ENCODE data around the gene WWOX.

WWOX gene

DNA sequence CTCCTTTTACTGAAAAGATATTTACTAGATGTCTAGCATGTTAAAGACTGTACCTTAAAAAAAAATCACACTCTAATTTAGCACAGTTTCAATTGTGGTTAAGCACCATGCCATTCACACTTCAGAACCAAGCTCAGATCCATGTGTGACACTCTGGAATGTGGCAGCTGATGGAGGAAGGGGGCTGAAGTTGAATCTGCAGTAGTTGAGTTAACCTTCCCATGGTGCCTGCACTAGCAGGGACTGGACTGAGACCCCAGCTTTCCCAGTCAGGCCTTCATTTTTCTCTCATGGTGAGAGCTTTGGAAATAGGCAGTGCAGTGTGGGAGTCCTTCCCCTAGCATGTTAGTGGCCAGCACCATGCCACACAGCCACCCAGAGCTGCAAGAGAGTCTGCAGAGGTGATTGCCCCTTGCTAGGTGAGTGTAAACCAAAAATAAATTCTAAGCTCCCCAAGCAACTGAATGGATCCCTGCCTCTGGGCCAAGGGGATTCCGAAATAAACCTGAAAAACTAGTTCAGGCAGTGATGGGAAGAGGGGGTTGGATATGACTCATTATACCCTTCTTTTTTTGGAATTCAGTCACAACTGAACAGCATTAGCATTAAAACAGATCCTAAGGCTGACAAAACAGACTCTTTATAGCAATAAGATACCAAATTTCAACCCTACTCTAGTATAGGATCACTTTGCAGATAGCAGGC is 208.5 kb downstream of the WWOX start:
- DNase-seq, result no peak

DNA sequence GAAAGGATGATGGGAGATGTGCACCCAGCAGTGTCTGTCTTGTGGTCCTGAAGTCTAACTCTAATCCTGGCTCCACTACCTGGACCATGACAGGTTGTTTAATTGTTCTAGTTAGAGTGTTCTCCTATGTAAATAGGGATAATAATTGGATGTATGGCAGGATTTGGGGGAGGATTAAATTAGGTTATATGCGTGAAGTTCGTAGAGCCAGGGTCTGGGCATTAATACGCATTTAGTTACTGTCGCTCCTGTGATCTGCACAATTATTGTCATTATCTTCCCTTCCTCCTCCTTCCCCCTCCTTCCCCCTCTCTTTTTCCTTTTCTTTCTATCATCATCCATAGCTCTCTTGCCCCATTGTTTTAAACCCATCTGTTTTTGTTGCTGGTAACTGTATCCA is 210.3 kb downstream of the WWOX start:
- no peak for DNase-seq

DNA sequence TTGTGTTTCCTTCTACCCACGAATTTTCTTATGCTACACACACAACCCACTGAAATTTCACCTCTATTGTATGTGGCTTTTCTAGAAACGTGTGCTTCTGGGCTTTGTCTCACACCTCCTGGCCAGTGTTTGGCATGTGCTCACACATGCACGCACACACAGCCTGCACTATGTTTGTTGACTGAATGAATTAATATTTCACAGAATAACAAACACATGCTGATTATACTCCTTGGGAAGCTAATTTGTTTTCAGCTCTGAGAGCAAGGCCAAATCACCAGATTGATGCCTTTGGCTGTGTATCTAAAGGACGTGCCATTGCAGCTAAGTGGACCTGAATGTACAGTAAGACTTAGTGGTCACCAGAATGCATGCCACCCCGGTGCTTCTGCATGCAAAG is 210.7 kb downstream of the WWOX start:
- no peak for DNase-seq

DNA sequence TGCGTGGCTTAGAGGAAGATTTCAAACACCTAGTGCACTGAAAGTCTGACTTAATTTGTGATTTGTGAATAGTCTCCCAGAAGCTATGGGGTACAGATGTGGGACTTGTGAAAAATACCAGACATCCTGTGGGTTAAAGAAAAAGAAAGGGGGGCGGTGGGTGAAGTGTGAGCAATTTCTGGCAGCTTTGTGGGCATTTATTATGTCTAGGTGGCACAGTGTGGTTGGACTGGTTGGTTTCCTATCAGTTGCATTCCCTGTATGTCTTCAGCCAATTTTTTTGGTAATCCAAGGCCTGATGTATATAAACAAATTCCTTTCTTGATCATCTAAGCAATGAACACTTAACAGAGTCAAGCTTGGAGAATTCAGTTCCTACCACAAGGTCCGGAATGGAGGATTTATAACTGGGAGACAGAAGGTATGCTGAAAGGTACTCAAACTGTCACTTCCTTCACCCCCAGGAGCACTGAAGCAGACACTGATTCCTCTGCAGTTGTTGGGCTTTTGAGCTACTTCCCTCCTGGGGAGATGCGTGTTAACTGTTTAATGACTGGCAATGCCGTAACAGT is 211.6 kb downstream of the WWOX start:
- no peak for DNase-seq

DNA sequence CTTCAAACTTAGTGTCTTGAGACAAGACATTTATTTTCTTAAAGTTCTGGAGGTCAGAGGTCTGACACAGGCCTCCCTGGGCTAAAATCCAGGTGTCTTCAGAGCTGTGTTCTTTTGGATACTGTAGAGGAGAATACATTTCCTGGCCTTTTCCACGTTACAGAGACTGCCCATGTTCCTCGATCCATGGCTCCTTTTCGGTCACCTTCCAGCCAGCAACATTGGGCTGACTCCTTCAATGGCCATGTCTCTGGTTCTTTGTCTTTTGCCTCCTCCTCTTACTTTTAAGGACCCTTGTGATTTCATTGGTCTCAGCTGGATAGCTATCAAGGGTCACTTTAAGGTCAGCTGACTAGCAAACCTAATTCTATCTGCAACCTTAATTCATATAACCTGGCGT is 212.4 kb downstream of the WWOX start:
- no peak for DNase-seq

DNA sequence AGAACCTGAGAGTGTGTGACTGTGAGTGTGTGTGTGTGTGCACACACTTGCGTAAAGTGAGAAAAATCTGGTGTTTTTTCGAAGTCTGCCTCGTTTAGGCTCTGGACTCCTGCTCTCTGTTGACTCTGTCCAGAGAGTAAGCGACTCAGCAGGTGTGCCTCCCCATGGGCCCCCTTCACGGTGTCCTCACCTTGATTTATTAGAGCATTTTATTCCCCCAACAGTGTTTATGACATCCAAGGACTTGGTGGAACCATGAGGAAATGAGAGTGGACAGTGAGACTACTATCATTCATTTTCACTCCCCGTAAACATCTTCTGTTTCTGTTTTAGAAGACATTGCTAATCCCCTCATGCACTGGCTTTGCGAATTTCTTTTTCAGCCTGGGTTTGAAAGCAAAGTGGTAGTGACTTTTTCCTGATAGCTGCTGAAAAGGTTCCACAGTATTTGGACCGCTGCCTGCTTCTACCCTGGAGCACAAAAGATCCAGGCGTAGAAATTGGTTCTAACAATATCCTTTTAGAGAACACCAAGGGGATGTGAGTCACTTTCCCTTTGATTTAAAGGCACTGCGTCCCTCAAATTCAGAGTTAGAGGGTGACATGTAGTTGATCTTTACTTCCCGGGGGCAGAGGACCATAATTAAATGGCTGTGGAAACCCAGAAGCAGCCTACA is 218.2 kb downstream of the WWOX start:
- no peak for DNase-seq

DNA sequence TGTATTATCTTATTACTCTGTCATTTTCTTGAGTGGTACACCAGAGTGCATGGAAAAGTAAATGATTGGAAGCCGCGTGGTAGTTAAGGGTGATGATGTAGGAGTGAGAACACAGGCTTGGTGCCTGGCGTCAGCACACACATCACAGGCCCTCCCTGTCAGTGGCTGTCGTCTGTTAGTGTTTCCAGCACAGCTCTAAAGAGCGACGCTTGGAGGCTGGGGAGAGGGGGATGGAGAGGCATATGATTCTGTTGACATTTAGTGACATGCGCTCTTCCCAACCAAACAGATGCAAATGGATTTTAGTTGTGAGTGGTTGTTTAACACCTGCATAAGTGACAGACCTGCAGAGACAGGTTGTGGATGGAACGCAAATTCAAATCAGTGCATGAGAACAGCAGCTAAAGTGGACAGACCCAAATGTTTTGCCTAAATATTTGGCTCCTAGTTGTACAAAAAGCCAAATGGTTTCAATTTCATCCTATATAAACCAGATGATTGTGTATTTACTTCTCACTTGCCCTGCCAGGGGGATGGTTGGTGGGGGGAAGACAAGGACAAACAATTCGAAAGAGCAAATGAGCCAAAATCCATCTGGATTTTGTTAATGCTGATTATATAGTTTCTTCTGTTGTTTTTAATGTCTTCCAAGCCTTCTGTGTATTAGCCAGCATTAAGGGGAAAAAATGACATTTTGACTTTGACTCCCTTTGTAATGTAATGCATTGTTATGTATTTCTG is 222.3 kb downstream of the WWOX start:
- no peak for DNase-seq

DNA sequence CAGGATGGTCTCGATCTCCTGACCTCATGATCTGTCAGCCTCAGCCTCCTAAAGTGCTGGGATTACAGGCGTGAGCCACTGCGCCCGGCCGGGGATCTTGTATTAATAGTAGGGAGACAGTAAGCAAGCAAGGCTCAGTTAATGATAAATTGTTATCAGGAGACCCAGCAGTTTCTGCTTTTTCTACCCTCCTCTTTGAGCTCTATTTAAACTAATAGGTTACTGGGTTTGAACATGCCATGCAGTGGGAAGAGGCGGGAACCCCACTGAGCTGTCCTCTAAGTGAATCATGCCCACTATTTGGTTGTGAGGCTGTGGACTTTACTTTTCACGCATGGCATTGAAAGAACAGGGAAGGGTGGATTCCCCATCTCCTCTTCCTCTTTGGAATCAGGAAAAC is 223.9 kb downstream of the WWOX start:
- no peak for DNase-seq

DNA sequence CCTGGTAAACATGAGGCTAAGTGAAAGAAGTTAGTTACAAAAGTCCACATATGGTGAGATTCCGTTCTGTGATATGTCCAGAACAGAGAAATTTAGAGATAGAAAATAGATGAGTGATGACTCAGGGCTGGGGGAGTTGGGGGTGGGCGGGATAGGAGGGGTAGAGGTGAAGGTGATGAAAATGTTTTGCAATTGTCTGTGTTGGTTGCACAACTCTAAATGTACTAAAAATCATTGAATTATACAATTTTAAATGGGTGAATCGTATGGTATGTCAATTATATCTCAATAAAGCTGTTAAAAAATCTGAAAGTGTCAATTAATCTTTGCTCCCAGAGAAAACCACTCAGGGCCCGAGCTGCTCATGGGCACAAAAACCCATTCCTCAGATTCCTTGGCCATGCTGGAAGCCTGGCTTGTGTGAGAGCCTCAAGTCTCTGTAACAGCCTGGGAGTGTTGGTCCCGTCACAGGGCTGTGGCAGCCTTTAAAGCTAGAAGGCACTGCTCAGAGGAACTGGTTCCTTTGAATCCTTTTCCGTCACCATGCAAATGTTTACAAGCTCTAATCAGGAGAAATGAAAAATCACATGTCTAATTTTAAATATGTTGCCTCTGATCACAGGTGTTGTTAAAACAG is 225.3 kb downstream of the WWOX start:
- DNase-seq, result no peak

DNA sequence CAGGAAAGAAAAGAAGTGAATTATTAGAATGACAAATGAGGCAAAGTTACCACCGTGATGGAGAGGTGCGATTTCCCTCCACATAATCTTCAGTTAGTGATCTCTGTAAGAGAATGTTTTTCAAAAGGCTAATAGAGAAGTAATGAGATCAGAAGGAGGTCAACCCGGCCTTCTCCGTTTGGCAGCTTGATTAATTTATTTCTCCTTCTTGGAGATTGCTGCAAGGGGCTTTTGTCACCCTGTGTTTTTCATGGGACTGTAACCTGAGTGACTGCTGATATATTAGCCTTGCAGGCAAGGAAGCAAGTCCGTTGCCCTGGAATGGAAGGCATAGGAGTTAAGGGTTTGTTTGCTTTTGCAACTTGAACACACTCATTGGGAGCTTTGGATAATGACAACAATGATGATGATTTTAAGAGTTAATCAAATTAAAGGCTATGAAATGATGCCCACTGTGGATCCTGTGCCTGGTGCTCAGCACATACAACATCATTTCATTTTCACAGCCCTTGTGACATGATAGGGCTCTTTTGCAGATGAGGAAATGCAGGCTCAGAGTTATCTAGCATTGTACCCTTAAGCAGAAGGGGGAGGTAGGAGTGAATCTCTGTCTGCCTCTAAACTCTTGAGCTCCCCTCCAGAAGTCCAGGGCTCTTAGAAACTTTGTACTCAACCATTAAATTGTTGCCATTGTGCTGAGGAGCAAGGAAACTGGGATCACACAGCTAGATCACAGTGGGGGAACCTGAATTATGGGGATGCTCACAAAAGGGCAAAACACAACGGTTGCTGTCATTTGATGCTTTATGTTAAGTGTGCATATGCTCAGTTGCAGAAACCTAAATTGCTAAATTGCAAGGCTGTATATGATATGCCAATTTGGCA is 226.3 kb downstream of the WWOX start:
- no peak for DNase-seq

DNA sequence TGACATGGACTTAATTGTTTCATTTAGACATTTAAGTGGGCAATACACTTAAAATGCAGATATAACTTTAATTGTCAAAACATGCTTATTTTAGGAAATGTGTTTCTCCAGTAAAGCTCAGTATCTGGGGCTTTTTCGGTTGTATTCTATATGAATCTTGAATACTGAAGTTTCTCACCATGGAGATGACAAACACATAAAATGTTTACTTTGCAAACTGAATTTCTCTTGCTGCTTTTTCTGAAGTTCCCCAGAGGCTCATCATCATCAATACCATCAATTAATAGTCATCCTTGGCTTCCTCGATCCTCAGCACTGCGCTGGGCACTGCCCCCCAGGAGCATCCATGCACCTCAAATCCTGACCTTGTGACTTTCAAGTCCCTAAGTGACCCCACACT is 227.3 kb downstream of the WWOX start:
- no peak for DNase-seq

DNA sequence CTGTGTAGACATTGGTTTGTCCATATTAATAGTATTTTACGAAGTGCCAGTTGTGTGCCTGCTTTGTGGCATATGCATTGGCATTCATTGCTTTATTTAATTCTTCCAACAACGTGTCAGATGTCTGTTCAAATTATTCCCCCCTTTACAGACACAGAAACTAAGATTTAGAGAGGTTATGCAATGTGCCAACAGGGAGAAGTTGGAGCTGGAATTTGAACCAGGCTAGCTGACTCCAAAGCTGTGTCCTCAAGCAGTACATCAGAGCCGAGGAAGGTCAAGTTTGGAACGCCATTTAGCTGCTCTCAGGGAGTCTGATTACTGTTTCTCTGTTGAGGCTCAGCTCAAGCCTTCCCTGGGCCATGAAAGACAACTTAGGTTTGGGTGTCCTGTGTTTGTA is 232.3 kb downstream of the WWOX start:
- no peak for DNase-seq

DNA sequence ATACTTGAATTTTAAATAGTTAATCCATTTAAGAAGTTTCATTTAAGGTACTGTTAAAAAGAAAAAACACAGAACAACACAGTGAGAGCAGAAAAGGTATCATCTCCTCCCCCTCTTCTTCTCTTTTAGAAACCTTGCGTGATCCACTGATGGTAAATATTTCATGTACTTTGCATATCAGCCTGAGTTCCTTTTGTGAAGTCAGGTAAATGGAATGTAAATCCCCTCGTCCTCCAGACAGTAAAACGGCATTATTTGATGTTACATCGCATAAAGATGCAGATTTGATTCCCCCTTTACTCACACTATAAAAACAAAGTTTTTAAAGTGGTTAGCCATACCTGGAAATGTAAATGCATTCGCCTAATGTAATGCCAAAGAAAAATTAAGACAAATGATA is 234.4 kb downstream of the WWOX start:
- no peak for DNase-seq

DNA sequence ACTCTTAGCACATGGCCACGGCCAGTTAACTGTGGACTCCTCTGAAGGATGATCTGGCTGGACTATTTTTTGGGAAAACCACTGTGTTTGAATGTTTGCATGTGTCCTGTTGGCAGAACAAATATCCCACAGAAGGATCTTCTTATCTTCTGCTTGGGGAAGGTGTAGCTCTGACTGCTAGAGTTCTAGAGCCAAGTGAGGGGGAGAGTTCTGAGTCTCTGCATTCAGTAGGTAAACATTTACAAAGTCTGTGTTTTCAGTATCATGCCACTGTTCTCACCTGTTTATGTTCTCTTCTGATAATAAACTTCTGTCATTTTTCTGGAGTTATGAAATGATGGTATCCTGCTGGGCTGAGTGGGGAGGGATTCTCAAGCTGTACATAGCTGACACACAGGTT is 241.1 kb downstream of the WWOX start:
- DNase-seq, result no peak

DNA sequence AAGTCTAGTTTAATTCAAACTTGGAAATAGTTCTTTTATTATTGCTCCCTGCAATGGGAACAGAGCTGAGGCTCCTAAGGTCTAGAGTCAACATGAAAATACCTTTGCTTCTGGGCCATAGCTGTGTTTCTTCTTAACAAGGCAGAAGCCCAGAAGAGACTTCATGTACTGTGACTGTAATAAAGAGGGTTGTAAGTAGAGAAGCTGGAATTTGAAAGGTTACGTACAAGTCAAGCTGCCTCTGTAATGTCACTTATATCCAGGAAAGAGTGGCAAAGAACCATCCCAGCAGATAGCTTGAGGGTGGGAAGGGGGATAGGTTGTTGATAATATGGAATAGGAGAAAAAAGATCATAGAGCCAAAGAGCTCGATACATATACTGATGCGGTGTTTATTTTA is 248.6 kb downstream of the WWOX start:
- DNase-seq, result no peak

DNA sequence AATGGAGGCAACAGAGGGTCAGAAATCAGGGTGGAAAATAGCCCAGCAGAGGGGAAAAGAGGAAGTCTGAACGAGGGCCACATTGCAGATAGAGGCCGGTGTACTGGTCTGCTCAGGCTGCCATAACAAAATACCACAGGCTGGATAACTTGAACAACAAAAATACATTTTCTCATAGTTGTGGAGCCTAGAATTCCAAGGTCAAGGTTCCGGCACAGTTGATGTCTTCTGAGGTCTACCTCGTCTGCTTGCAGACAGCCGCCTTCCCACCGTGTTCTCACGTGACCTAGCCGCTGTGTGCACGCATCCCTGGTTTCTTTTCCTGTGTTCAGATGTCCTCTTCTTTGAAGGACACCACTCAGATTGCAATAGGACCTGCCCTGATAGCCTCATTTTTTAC is 249.4 kb downstream of the WWOX start:
- DNase-seq, result no peak

DNA sequence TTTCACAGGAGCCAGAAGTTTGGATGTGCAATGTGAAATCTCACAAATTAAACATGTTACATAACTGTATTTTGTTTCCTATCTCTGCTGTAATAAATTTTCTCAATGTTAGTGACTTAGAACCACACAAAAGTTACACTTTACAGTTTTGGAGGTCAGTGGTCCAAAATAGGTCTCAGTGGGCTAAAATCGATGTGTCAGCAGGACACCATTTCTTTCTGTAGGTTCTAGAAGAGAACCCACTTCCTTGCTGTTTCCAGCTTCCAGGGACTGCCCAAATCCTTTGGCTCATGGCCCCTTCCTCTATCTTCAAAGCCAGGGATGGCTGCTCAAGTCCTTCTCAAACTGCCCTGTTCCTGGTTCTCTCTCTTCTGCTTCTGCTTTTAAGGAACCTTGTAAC is 252.7 kb downstream of the WWOX start:
- no peak for DNase-seq

DNA sequence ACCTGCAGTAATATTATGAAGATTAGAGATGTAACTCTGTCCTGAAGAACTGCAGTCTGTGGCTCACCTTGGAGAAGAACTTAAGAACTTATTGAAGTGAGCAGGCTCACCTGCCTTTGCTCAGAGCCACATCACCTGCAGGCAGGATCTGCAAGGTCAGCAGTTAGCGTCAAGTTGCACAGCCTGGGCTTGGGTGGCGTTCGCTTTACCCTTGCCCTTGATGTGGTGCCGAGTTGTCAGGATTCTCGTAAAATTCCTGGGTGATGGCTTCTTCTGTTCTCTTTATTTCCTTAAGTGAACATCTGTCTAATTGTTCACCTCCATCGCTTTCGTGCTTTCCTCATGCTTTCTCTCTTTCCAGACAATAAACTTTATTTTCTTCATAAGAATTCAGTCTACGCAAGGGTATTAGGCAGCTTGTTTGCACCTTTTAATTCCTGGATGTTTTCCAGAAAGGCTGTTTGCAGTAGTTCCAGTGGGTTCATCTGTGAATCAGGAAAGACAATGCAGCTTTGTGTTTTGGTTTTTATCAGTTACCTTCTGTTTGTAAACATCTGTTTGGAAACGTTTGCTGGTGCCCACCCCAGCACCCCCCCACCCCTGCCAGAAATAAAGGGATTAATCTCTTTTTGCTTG is 254.3 kb downstream of the WWOX start:
- no peak for DNase-seq

DNA sequence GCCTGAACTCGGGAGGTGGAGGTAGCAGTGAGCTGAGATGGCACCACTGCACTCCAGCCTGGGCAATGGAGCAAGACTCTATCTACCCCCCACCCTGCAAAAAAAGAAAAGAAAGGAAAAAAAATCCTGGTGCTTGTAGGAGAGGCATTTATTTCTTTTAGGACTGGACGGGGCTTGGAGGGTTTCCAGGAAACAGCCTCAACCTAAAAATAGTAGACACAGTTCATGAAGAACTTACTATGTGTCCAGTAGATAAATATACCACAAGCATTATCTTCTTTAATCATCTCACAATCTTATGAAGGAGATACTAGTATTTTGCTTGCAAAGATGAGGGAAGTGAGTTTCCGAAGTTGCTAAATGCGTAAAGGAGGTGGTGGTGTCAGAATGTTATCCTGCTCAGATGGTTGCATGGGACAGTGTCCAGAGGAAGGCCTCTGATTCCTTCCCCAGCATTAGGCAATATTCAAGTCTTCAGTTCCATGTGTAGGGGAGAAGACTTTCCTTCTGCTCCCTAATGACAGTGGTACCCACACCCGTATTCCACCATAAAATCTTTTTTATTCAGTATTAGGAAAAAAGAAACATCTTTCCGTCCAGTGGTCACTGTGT is 263.2 kb downstream of the WWOX start:
- DNase-seq, result no peak

DNA sequence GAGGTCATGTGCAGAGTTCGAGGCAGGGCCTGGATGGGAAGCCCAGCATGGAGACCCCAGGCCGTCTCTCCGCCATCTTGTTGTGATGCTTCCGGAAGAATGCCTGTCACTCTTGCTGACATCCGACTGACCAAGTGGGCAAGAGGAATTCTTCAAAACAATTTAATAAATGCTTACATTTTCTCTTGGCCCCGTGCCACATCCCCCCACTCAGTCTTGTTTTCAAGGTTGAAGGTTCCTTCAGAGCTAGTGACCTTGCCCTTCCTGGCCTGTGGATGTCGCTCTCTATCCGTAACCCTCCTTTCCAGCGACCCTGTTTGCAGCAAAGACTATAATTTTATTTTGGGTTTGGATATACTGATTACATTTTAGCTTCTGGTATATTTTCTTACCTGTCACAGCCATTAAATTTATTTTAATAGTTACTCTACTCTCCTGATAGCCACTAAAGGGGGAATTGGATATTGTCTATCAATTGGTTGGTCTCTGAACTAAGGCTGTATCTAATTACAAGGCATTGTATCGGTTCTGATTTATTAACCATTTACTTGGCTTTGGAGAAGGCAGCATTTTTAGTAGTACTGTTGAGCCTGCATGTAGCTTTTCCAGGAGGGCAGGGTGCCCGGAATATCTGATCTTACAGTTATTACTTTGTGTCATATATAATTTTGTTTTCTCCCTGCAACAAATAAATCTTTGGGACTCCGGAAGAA is 264.5 kb downstream of the WWOX start:
- DNase-seq, result no peak

DNA sequence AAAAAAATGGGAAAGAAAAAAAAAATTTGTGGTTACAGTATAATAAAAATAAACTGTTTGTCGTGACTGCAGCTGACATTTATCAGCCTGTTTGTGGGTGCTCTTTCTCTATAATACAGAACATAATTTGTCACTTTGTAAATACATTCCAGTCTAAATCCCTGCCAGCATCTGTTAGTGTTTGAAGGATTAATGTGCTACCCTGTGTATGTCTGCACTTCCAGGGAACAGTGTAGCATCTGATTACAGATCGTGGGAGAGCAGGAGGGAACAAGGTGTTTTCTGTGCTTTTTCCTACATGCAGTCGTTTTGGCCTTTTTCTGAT is 265.1 kb downstream of the WWOX start:
- no peak for DNase-seq
